GM19455 (cell line): Measurements from ENCODE around the gene XIRP1.

Experiments used
- ATAC-seq: cut with Tn5 transposase; IDR thresholded peaks from one replicate; pipeline ENCODE4 v1.9.1; 2021; ENCODE audit not compliant: unreplicated experiment

XIRP1 gene

GRCh38 chr3:39168156-39168780 is 24.1 kb downstream of the XIRP1 start:
- no peak for ATAC-seq

DNA sequence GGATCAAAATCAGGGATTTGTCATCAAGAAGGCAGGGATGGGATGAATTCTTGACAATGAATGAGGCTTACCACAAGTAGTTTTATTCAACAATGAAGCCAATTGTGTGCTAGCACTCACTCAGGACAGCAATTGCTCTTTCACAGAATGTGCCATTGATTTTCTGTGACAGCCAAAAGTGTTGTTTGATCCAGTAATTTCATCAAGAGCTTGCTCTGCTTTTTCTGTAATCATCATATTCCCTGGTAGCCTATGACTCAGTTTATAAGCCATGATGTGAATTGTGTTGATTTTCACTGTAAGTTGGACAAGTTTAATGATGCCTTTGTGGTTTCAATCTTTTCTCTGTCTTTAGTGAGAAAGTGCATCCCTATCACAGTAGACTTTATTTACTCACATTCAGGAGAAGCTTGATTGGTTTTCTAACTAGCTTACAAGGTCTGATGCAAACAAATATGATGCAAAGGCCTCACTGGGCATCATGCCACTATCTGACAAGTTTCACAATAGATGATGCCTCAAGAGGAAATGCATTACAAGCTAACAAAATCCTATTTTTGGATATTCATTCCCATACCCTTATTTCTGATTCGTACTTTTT is 25.4 kb downstream of the XIRP1 start:
- no peak for ATAC-seq

GRCh38 chr3:39166134-39166710 is 26.2 kb downstream of the XIRP1 start:
- ATAC-seq = no peak

GRCh38 chr3:39165518-39165917 is 26.9 kb downstream of the XIRP1 start:
- ATAC-seq = no peak

- ATAC-seq = no peak
Measured at GRCh38 chr3:39164414-39164813, 28.0 kb downstream of the XIRP1 start.

DNA sequence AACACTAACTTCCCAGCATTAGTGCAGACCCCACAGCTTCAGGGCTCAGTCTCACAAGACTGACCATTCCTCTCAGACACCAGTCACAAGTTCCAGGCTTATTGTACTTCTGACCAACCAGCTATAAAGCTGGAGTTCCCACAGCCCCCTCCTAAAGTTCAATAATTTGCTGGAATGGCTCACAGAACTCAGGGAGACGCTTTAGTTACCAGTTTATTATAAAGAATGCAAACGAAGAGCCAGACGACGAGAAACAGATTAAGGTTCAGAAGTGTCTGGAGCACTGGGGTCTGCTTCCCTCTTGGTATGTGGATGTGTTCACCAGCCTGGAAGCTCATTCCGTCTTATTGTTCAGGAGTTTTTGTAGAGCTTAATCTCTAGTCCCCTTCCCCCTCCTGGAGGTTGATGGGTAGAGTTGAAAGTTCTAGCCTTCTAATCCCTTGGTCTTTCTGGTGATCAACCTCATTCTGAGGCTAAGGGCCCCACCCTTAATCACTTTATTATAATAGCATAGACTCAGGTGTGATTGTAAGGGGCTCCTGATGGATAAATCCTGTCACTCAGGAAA is 34.2 kb downstream of the XIRP1 start:
- ATAC-seq = no peak

- no peak for ATAC-seq
Measured at GRCh38 chr3:39157359-39157758, 35.0 kb downstream of the XIRP1 start.

DNA sequence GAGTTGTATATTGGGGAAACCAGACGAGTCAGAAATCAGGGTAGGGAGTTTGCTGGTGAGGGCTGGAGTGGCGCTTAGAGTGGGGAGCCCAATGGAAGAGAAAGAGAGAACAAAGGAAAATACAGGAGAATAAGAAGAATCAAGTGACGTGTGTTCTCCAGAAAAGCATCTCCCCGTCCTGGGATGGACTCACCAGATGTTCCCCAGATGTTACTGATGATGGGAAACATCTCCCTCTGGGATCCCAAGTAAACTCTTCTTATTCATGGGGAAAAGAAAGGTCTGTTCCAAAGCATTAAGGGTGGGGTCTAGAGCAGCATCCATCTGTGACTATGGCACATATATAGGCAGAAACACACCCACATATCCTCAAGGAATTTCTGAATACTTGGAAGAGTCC is 36.0 kb downstream of the XIRP1 start:
- ATAC-seq = no peak

DNA sequence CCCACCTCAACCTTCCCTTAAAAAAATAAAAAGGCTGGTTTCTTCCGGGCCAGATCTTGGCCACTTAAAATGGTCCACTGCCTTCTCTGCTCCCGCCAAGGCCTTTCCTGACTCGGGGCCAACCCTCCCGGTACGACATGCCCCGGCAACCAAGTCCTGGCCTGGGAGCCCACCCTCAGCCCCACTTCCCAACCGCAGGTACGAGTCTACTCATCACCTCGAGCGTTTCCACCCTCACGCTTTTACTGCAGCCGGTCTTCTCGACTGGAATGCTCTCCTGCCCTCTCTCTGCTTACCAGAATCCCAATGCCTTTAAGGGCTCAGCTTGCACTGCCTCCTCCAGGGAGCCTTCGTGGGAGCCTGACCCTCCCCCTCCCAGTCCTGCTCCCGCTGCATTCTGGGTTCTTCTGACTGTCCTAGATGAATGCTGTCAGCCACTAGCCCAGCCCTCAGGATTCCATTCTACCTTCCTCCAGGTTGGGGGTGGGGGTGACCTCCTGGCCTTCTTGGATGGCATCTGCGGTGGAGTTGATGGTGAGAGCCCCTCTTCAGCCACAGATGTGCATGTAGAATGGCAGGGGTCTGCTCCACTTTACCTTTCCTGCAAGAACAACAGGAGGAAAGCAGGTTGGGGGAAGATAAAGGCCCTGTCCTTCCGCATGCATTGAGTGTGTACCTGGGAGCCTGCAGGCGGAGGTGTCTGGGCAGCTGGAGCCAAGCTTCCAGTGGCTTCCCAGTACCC is 37.9 kb downstream of the XIRP1 start:
- no peak for ATAC-seq

- ATAC-seq = no peak
Measured at GRCh38 chr3:39153977-39154279, 38.5 kb downstream of the XIRP1 start.

DNA sequence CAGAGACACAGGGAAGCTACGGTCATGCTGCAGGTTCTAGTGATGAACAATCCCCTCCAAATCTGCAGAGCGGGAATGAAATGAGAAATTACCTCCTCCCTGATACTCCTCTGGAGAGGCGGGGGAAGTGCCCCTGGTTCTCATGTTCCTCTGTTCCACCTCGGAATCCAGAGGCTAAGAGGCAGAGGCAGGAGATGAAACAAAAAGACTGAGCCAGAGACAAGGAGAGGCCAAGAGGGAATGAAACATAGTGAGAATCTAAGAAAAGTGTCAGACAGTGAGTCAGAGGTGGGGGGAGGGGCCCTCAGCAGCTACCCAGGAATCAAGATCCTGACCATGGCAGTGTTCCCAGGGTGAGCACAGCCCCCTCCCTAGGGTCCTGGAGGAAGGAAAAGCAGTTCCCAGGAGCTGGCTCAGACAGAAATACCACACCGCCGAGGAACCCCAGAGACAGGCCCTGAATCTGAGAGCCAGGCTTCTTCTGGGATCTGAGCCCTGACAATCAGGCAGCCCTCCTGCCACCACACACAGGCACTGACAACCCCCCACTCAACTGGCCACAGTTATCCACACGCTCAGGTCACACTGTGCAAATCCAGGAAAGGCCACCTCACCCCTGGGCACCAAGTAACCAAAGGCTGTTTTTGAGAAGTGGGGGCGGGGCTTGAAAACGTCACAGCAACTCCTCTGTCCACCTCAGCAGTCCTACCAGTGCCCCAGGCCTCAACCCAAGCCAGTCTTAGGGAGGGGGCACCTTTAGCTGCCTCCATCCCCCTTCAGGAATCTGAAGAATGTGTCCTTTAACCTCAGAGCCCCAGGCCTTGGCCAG is 41.4 kb downstream of the XIRP1 start:
- ATAC-seq = no peak

DNA sequence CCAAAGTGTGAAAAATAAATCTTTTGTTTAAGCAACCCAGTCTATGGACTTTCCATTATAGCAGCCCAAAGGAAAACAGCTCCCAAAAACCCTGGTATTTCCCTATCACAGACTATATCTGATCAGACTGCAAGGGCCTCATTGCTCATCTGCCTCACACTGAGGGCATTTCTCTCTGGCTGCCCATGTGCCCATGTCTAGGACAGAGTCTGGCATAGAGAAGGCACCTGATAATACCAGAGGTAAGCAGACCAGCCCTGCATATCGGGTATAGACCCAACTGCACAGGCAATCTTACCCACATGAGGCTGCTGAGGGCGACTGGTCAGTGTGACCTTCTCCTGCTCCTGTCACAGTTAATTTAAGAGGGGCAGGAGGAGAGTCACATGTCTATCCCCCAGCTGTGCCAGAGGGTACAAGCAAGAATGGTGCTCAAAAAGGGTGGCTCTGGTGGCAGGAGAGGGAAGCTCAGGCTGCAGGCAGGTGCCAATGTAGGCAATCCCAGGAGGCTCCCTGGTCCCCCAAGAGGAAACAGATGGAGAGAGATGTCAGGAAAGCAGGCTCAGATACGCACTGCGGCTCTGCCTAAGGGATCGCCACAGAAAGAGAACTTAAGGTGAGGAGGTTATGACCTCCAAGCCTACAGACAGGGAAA is 42.1 kb downstream of the XIRP1 start:
- no peak for ATAC-seq

DNA sequence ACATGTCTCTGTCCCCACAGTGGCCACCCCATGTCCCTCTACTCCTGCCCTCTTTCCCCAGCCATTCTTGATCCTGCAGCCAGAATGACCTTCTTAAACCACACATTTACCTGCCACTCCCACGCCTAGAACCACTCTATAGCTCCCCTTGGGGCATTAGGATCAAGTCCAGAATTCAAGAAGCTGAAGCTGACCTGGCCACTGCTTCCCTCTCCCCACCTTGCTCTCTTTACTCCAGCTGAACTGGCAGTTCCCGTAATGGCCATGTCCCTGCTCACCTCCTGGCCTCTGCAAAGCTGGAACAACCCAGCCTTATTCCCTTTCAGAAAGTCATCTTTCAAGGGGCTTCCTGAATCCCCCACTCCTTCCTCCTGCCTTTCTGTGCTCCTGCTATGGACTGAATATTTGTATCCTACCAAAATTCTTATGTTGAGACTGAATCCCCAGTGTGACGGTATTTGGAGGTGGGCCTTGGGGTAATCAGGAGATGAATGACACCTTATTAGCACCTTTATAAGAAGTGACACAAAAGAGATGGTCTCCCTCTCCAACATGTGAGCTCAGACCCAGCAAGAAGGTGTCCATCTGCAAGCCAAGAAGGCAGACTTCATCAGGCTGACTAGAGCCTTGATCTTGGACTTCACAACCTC is 42.8 kb downstream of the XIRP1 start:
- no peak for ATAC-seq

DNA sequence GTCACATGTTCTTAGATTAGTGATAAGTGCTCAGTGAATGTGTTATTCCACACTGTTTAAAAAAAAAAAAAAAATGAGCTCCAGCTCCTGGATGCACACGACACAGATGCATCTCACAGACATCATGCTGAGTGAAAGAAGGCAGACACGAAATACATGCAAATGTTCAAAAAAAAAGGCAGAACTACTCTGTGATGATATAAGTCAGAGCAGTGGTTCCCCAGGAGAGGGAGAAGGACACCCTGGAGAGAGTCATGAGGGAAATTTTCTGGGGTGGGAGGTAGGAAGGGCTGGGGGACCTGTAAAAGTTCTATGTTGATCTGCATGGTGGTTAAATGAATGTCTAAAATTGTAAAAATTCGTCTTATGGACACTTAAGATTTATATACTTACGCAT is 43.3 kb downstream of the XIRP1 start:
- no peak for ATAC-seq

DNA sequence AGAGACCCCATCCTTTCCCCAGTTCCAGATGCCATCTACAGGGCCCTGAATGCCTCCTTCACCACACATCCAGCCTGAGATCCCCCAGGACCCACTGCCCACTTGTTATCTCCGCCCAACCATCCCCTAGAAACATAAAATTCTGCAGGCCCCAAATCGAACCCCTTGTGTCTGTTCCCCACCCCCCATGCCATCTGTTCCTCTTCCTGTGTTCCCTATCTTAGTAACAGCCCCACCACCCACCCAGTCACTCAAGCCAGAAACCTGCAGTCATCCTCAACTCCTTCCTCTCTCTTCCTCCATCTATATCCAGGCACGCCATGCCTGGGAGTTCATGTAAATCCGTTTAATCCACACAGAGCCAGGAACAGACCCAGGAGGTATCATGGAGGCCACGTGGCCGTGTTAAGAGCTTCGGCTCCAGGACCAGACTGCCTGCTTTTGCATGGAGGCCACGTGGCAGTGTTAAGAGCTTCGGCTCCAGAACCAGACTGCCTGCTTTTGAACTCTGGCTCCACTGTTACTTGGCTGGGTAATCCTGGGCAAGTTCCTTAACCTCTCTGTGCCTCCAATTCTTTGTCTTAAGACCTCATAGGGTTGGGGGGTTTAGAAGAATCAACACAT is 43.8 kb downstream of the XIRP1 start:
- ATAC-seq = no peak

GRCh38 chr3:39147711-39148434 is 44.5 kb downstream of the XIRP1 start:
- ATAC-seq = peak; percentile 32

- no peak for ATAC-seq
Measured at GRCh38 chr3:39146611-39147591, 45.5 kb downstream of the XIRP1 start.

- no peak for ATAC-seq
Measured at GRCh38 chr3:39146083-39146501, 46.3 kb downstream of the XIRP1 start.
